ENCODE data around the gene IQCH. TPM values are rescaled to one million over a fixed set of nuclear protein-coding genes. Genes with fewer than 3 reads are reported as not detected.

IQCH gene
- total and polyA plus RNA-seq, 2 experiments from 2014 or later: 1.7 to 4.6 TPM

DNA sequence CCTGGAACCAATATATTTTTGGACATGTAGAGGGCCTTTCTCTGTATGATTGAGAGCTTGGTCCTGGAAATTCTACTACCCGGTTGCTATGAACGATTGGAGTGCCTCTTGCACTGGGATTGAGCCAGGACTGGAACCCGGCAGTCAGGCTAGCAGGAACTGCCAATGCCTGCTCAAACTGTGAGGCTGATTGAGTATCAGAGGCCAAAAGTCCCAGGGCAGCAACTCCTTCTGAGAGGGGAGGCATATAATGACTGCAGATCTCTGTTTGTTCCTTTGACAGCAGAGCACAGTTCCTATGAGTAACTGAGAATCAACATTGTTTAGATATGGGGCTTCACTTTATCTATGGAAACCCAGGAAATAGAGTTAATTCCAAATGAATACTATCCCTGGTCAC, 12.9 kb downstream of the IQCH start (continued):
- TF ChIP-seq, protein P1, sequence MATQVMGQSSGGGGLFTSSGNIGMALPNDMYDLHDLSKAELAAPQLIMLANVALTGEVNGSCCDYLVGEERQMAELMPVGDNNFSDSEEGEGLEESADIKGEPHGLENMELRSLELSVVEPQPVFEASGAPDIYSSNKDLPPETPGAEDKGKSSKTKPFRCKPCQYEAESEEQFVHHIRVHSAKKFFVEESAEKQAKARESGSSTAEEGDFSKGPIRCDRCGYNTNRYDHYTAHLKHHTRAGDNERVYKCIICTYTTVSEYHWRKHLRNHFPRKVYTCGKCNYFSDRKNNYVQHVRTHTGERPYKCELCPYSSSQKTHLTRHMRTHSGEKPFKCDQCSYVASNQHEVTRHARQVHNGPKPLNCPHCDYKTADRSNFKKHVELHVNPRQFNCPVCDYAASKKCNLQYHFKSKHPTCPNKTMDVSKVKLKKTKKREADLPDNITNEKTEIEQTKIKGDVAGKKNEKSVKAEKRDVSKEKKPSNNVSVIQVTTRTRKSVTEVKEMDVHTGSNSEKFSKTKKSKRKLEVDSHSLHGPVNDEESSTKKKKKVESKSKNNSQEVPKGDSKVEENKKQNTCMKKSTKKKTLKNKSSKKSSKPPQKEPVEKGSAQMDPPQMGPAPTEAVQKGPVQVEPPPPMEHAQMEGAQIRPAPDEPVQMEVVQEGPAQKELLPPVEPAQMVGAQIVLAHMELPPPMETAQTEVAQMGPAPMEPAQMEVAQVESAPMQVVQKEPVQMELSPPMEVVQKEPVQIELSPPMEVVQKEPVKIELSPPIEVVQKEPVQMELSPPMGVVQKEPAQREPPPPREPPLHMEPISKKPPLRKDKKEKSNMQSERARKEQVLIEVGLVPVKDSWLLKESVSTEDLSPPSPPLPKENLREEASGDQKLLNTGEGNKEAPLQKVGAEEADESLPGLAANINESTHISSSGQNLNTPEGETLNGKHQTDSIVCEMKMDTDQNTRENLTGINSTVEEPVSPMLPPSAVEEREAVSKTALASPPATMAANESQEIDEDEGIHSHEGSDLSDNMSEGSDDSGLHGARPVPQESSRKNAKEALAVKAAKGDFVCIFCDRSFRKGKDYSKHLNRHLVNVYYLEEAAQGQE (IDR thresholded peaks at IDR 0.05; ENCODE audit: unreplicated experiment): no peak
- no peak for TF ChIP-seq CREB1 (CRISPR knock-in tag; IDR thresholded peaks at IDR 0.05; ENCODE audit: low read depth)
- no peak for TF ChIP-seq EZH2 (IDR thresholded peaks at IDR 0.05; ENCODE audit: low read depth, unreplicated experiment)
- no peak for TF ChIP-seq ZNF114 (CRISPR knock-in tag; IDR thresholded peaks at IDR 0.05)
- TF ChIP-seq NANOG (IDR thresholded peaks at IDR 0.05; ENCODE audit: borderline replicate concordance): no peak
- no peak for TF ChIP-seq EZH2phosphoT487 (IDR thresholded peaks at IDR 0.05; ENCODE audit: unreplicated experiment)
- TF ChIP-seq, protein P2, sequence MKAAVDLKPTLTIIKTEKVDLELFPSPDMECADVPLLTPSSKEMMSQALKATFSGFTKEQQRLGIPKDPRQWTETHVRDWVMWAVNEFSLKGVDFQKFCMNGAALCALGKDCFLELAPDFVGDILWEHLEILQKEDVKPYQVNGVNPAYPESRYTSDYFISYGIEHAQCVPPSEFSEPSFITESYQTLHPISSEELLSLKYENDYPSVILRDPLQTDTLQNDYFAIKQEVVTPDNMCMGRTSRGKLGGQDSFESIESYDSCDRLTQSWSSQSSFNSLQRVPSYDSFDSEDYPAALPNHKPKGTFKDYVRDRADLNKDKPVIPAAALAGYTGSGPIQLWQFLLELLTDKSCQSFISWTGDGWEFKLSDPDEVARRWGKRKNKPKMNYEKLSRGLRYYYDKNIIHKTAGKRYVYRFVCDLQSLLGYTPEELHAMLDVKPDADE (IDR thresholded peaks at IDR 0.05): no peak
- TF ChIP-seq ZNF331 (CRISPR knock-in tag; IDR thresholded peaks at IDR 0.05; ENCODE audit: low read depth): no peak
- TF ChIP-seq, protein P3, sequence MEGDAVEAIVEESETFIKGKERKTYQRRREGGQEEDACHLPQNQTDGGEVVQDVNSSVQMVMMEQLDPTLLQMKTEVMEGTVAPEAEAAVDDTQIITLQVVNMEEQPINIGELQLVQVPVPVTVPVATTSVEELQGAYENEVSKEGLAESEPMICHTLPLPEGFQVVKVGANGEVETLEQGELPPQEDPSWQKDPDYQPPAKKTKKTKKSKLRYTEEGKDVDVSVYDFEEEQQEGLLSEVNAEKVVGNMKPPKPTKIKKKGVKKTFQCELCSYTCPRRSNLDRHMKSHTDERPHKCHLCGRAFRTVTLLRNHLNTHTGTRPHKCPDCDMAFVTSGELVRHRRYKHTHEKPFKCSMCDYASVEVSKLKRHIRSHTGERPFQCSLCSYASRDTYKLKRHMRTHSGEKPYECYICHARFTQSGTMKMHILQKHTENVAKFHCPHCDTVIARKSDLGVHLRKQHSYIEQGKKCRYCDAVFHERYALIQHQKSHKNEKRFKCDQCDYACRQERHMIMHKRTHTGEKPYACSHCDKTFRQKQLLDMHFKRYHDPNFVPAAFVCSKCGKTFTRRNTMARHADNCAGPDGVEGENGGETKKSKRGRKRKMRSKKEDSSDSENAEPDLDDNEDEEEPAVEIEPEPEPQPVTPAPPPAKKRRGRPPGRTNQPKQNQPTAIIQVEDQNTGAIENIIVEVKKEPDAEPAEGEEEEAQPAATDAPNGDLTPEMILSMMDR (conservative IDR thresholded peaks at IDR 0.05; ENCODE audit: low read depth in 2 of 2): no peak

DNA sequence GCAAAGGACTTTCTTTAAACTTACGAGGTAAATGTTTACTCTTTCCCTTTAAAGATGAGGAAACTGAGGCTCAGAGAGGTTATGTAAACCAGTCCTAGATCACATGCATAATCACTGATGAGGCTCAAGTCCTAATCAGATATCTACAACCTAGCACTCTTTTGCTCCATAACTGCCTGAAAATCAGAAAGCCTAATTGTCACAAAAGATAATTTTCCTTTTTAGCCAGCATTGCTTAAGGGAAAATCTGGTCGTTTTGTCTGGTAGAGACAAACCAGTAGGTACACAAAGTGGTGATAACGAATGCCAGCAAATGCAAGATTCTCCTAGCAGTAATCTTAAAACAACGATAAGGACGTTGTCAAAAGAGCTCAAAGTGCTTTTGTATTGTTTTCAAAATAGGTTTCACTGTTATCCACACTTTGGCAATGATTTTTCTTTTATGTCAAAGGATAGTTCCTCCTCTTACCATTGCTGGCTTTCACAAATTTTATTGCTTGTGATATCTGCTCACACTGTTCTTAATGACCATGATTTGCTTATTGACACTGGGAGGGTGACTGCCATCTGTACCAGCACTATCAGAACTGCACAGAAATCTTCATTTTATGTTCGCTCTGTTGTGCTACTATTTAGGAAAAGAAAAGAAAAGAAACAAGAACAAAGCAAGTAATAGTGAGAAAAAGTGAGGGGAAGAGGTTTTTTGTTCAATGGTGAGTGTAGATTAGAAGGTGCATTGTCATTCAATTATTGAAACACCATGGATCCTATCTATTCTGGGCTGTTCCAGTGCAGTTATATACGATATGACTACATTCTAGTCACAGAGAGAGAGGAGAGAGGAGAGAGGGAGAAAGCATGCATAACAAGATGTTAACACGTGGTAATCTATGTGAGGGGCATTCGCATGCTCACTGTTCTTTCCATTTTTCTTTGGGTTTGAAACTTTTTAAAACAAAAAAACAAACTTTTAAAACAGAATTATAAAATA, 13.7 kb downstream of the IQCH start:
- Histone ChIP-seq H3K36me3 (ENCODE audit: insufficient read depth) (no peaks in the 10 kb centered on the region), H3K27ac (ENCODE audit: low read depth) (no peak overlapping the region), H2AFZ (no peak overlapping the region), H3K4me2 (no peak overlapping the region), H3F3A (replicated peaks; ENCODE audit: low read depth) (no peaks in the 10 kb centered on the region), H4K20me1 (replicated peaks; ENCODE audit: insufficient read depth) (no peaks in the 10 kb centered on the region), H3K27me3 (ENCODE audit: insufficient read depth) (no peaks in the 10 kb centered on the region), H3K9me2 (ENCODE audit: insufficient read depth) (no peaks in the 10 kb centered on the region), H3K4me3 (no peak overlapping the region), H3K4me1 (ENCODE audit: insufficient read depth) (peaks cover 24% of the 10 kb centered on the region), H3K79me2 (replicated peaks; ENCODE audit: insufficient read depth) (no peaks in the 10 kb centered on the region)
- H3K4me1 Mint-ChIP-seq: peaks cover 16% of the 10 kb centered on the region
- no peaks in the 10 kb centered on the region for H3K27me3 Mint-ChIP-seq (ENCODE audit: insufficient read depth, low read depth, poor library complexity)
- H3K4me3 Mint-ChIP-seq: no peak overlapping the region
- ATAC-seq (no peak), DNase-seq (ENCODE audit: low spot score) (no peak)
- H3K9me3 Mint-ChIP-seq: no peaks in the 10 kb centered on the region
- no peaks in the 10 kb centered on the region for H3K36me3 Mint-ChIP-seq (ENCODE audit: low read depth)
- H3K27ac Mint-ChIP-seq: no peak overlapping the region
- no peak for TF ChIP-seq NANOG (IDR thresholded peaks at IDR 0.05; ENCODE audit: borderline replicate concordance)
- TF ChIP-seq ZNF114 (CRISPR knock-in tag; IDR thresholded peaks at IDR 0.05): no peak
- TF ChIP-seq JUNB (IDR thresholded peaks at IDR 0.05; ENCODE audit: unreplicated experiment): no peak
- no peak for TF ChIP-seq STAT1 (IDR thresholded peaks at IDR 0.05; ENCODE audit: unreplicated experiment)
- TF ChIP-seq, protein P3 (conservative IDR thresholded peaks at IDR 0.05; ENCODE audit: low read depth in 2 of 2): no peak
- TF ChIP-seq POLR2AphosphoS5 (IDR thresholded peaks at IDR 0.05; ENCODE audit: low read depth): no peak
- no peak for TF ChIP-seq EZH2 (IDR thresholded peaks at IDR 0.05; ENCODE audit: low read depth, unreplicated experiment)
- TF ChIP-seq CREB1 (CRISPR knock-in tag; IDR thresholded peaks at IDR 0.05; ENCODE audit: low read depth): no peak
- TF ChIP-seq, protein P2 (IDR thresholded peaks at IDR 0.05): no peak
- TF ChIP-seq EZH2phosphoT487 (IDR thresholded peaks at IDR 0.05; ENCODE audit: unreplicated experiment): no peak
- TF ChIP-seq ZNF331 (CRISPR knock-in tag; IDR thresholded peaks at IDR 0.05; ENCODE audit: low read depth): no peak
